Middle frontal gyrus (tissue), 1 donor: ENCODE data around the gene NUP205.
"Not testable (repeated sequence)": the region's sequence is repeated elsewhere in the genome, so short reads cannot be mapped to it uniquely, and the experiment has no call there.

ENCODE experiments used
- DNase-seq: peaks from one replicate; pipeline ENCODE4 v3.0.0-alpha.2; 2015; ENCODE audit warnings: low spot score; ENCODE audit errors: extremely low spot score

The NUP205 gene

DNA sequence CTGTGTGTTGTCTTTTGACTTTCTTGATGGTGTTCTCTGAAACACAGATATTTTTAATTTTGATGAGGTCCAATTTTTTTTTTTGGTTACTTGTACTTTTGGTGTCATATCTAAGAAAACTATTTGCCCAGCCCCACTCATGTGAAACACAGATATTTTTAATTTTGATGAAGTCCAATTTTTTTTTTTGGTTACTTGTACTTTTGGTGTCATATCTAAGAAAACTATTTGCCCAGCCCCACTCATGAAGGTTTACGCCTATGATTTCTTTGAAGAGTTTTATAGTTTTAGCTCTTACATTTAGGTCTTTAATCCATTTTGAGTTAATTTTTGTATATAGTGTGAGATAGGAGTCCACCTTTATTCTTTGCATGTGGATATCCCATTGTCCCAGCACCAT lies 109.9 kb downstream of the NUP205 start:
- not testable (repeated sequence) for DNase-seq

DNA sequence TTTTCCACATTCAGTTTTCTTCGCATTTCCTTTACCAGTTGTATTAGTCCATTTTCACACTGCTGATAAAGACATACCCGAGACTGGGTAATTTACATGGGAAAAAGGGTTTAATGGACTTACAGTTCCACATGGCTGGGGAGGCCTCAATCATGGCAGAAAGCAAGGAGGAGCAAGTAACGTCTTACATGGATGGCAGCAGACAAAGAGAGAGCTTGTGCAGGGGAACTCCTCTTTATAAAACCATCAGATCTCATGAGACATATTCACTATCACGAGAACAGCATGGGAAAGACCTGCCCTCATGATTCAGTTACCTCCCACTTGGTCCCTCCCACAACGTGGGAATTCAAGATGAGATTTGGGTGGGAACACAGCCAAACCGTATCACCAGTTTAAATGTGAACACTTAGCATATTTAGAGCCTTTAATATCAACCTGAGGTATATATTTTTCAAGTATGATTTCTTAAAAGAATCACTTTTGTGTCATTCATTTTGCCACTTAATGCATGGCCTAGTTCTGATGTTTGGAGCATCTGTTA lies 111.2 kb downstream of the NUP205 start:
- DNase-seq, result not testable (repeated sequence)

GRCh38 chr7:135669774-135670173 lies 112.1 kb downstream of the NUP205 start:
- no peak for DNase-seq

DNA sequence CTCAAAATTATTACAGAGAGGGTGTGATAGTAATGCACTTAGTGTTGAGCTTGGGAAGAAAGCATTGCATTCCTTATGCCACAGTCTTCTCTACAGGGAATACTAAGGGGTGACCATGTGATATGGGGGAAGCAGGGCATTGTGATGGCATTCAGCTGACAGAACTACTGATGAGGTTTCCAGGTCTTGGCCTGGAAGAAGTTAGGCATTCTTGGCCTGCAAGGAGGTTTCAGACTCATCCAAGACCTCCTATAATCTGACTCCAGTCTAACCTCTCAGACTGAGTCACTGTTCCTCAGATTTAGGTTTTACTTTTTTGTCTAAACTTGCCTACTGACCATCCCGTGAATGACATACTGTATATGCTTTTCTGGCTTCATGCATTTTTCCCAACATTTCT lies 112.5 kb downstream of the NUP205 start:
- no peak for DNase-seq

DNA sequence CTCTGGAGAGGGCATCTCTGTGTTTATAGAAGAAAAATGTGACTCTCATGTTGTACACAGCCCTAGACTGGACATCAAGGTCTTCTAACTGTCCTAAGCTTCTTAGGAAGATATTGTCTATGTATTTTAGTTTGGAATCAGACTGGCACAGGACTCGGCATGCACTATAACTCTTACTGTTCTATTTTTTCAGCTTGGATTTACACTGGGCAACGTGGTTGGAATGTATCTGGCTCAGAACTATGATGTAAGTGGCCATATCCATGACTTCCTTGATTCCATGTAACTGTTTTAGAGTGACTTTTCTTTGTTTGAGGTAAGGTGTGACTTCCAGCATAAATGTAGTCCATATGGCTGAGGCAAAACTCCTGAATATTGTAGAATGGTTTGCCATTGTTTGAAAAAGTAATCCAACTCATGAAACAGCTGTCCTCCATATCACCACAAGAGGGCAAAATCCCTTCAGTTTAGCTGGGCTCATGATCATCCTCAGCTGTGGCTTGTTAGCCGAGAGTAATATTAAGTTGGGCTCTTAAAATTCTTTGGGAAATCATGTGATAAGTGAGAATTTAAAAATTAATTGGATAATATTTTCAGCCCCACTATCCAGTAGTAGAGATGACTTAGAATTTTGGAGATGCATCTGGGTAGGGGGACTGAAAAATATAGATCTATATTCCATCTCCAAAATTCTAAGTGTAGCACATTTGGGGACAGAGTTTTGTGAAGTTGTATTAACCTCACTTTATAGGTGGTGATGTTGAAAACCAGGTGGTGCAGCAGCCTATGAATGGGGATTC lies 115.0 kb downstream of the NUP205 start:
- DNase-seq, result peak; percentile 49

DNA sequence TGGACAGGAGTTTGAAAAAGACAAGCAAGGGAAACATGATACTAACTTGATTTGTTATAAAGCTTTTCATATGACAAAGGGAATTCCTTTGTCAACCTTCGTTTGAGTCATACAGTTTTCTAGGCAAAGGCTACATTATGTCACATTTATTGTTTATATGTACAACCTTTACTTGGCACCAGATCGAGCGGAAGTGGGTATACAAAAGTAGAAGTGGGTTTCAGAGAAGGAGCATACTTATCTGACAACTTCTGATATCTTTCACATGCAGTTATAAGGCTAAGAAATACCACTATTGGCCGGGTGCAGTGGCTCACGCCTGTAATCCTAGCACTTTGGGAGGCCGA lies 115.6 kb downstream of the NUP205 start:
- no peak for DNase-seq

GRCh38 chr7:135678612-135679575 lies 121.2 kb downstream of the NUP205 start:
- DNase-seq, result no peak

- no peak for DNase-seq
These were observed 124.0 kb downstream of the NUP205 start for GRCh38 chr7:135681762-135682161.

DNA sequence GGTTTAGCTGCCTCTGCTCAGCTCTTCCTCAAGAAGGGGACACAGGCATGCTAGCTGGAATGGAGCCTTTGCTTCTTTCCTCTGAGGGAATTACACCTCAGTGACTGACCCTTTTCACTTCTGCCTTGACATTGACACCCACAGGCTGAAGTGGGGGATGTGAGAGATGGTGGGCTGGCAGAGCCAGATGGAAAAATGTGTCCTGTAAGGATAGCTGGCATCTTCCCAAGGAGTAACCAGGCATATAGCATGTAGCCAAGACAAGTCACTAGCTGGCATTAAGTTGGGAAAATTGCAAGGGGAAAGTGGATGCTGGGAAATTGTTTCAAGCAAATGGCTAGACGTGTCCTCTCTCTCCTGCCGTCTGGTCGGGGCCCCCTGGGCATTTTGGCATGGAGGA lies 124.5 kb downstream of the NUP205 start:
- no peak for DNase-seq

- no peak for DNase-seq
These were observed 125.9 kb downstream of the NUP205 start for GRCh38 chr7:135683609-135684008.

- DNase-seq, result no peak
These were observed 126.4 kb downstream of the NUP205 start for GRCh38 chr7:135684136-135684535.

- DNase-seq, result no peak
These were observed 127.0 kb downstream of the NUP205 start for GRCh38 chr7:135684699-135685098.

DNA sequence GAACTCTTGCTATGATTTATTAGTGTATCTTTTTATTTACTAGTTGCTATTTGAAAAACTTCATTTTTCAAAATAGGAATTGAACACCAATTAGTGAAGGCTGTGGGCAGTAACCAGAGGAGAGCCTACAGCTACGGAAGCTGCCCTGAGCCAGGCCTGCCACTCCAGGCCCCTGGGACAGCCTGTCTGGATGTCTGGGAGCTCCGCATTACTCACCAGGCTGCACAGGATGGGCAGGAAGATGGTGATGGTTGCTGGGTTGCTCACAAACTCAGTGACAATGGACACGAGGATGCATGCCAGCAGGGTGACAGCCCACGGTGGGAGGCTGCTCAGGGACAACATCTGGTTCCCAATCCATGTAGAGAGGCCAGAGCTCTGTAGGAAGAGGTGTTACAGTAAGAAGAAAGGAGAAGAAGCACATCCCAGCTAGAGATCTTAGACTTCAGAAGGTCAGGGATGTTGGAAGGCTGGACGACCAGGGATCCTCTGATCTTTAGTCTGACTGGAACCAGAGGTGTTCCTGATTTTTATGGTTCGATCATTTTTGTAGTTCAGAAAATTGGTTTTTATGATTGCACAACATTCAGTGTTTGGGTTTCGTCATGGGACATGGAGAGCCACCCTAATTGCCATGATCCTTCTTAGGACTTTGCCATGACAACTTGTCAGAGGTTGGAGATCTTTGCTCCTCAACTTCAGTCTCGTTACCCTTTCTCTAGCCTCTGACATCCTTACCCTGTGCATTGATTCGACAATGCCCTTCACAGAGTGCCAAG lies 127.8 kb downstream of the NUP205 start:
- DNase-seq, result no peak

DNA sequence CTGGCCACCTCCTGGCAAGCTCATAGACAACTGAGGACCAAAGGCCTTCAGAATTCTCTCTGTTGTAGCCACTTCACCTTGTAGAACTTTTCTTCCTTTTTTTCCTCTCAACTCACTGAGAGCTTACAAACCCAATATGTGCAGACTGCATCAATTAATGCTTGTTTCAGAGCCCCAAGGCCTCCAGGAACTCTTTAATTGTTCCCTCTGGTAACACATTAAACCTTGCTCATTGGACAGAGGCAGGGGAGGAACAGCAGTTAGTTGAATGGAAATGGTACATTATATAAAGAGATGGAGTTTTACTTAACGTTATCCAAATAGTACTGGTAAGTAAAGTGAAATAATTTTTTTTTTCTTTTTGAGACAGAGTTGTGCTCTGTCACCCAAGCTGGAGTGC lies 129.7 kb downstream of the NUP205 start:
- DNase-seq, result no peak

DNA sequence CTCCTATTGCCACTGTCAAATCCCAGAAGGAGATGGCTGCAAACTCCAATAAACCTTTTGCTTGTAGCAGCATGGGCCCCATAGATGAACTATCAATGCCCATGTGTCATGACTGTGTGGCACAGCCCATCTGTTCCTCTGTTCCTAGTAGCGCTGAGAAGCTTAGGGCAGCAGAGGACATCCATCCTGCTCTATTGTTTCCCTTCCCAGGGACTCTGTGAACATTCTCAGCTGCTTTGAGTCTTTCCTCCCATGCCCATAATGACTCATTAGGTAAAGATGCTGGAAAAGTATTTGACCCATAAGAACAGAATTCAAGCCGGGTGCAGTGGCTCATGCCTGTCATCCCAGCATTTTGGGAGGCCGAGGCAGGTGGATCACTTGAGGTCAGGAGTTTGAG lies 132.8 kb downstream of the NUP205 start:
- no peak for DNase-seq

GRCh38 chr7:135692055-135692454 lies 134.3 kb downstream of the NUP205 start:
- no peak for DNase-seq

GRCh38 chr7:135692606-135693005 lies 134.9 kb downstream of the NUP205 start:
- not testable (repeated sequence) for DNase-seq

- DNase-seq, result no peak
These were observed 135.8 kb downstream of the NUP205 start for GRCh38 chr7:135693558-135693957.

GRCh38 chr7:135697276-135698049 lies 139.7 kb downstream of the NUP205 start:
- DNase-seq, result no peak
